Naive thymus-derived CD8-positive, alpha-beta T cell (primary cell): ENCODE results near the gene TSPAN2. TPM values are rescaled to one million over a fixed set of nuclear protein-coding genes. Genes with fewer than 3 reads are reported as not detected.
A peak's percentile ranks its signal among the peaks of the same experiment; 100 is the strongest.

ENCODE experiments used
- ATAC-seq, 2 donors: fragments of 150-1000 bp; cut with Tn5 transposase in 1 of 2; sonication (Bioruptor Pico), chemical (Tn5 transposase) in 1 of 2; 1 replicate in 1 of 2; 2 replicates in 1 of 2; pipeline ENCODE4 v1.10.0; 2021; ENCODE audit warnings: mild to moderate bottlenecking in 2 of 2, moderate library complexity in 2 of 2
- POLR2A ChIA-PET: fragments of 350-600 bp; sonication (Branson Sonifier 250); formaldehyde crosslinking; loops from one replicate; lab custom pipeline; 2021; ENCODE audit warnings: antibody characterized with exemption; lab: Charles Lee
- DNase-seq, 10 donors: peaks; one replicate each; pipeline versions ENCODE4 v3.0.0 to v3.0.0-alpha.2; 2020 to 2022
- H3K27ac Mint-ChIP-seq, 10 donors: one replicate each; pipeline ENCODE4 v1.8.0; 2020 to 2022; ENCODE audit warnings: mild to moderate bottlenecking in 10 of 10, mixed read lengths in 10 of 10, moderate library complexity in 4 of 10, inconsistent platforms in 1 of 10
- H3K27me3 Mint-ChIP-seq, 5 donors: one replicate each; pipeline ENCODE4 v1.8.0; 2021 to 2022; ENCODE audit warnings: mixed read lengths in 5 of 5
- H3K36me3 Mint-ChIP-seq, 3 donors: one replicate each; pipeline ENCODE4 v1.8.0; 2020 to 2022; ENCODE audit warnings: mixed read lengths in 3 of 3, mild to moderate bottlenecking in 2 of 3, inconsistent platforms in 1 of 3
- H3K4me1 Mint-ChIP-seq, 4 donors: one replicate each; pipeline ENCODE4 v1.8.0; 2021 to 2022; ENCODE audit warnings: mixed read lengths in 4 of 4
- H3K4me3 Mint-ChIP-seq, 10 donors: one replicate each; pipeline ENCODE4 v1.8.0; 2020 to 2022; ENCODE audit warnings: mild to moderate bottlenecking in 10 of 10, mixed read lengths in 10 of 10, moderate library complexity in 6 of 10, inconsistent platforms in 1 of 10
- H3K9me3 Mint-ChIP-seq, 9 donors: one replicate each; pipeline ENCODE4 v1.8.0; 2020 to 2022; ENCODE audit warnings: mixed read lengths in 9 of 9, mild to moderate bottlenecking in 3 of 9, inconsistent platforms in 1 of 9, moderate library complexity in 1 of 9
- polyA plus RNA-seq, 3 donors: library from polyadenylated mRNA; unstranded; fragments of 300-500 nt; fragmentation: Illumina TruSeq; gene quantifications; one replicate each; pipeline ENCODE4 v1.2.3, GENCODE V29; 2021
- total RNA-seq, 8 experiments: library from RNA in 2 of 8; stranded (reverse) in 2 of 8; gene quantifications; one replicate each; pipeline ENCODE4 v1.2.3 and lab custom pipeline; 2021 to 2026

Gene TSPAN2
- total and polyA plus RNA-seq, 5 experiments from 2014 or later = 0.68 to 16.3 (median 0.92) TPM

DNA sequence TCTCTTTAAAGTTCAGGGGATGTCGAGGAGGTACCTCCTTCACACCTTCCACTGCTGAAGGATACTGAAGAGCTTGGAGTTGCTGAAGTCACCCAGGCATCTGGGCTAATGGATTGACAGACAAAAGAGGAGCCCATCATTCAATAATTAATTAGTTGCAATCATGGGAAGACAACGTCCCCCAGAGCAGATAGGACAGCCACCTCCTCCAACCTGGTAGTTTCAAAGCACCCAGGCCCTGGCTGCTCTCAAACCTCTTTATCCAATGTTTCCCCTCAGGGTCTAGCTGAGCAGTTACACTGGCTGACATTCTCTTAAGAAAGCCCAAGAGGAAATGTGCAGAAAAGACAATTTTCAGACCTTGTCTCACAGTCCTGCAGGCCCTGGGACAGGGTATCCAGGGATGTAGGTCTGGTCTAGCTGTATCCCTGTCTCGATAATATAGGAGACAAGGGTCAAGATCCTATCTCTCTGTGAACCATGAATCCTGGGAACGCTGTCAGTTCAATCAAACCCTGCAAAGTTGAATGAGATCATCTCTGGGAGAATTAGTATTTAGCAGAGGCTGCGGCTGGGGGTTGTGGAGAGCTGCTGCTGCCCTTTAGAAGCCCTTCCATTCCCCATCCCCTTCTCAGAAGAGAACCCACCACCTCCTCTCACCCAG lies 1.1 kb downstream of the TSPAN2 start:
- H3K27ac Mint-ChIP-seq = peak overlapping the region; percentile 53 to 93 (median 84)

GRCh38 chr1:115086176-115086830 lies 3.0 kb downstream of the TSPAN2 start:
- ATAC-seq = no peak
- POLR2A ChIA-PET = interaction anchor here (1.1 kb wide), 1 partner anchor 13 kb away, joined by 3 read pairs; no protein-coding TSS in a partner anchor
- H3K36me3 Mint-ChIP-seq = no peaks in the 10 kb centered on the region
- H3K9me3 Mint-ChIP-seq = peaks cover 0 to 2% (median 0%) of the 10 kb centered on the region in 9 donors
- no peaks in the 10 kb centered on the region for H3K27me3 Mint-ChIP-seq
- peak overlapping the region in 3 of 10 donors; percentile 6 to 75 (median 42) for H3K27ac Mint-ChIP-seq
- peak overlapping the region in 2 of 10 donors; percentile 60 to 70 for H3K4me3 Mint-ChIP-seq
- no peak for DNase-seq
- peaks cover 16 to 44% (median 35%) of the 10 kb centered on the region in 4 donors for H3K4me1 Mint-ChIP-seq

More for the DNA sequence above, 1.1 kb downstream of the TSPAN2 start:
- no peaks in the 10 kb centered on the region for H3K27me3 Mint-ChIP-seq
- POLR2A ChIA-PET = no interaction called here
- peaks cover 0 to 2% (median 0%) of the 10 kb centered on the region in 9 donors for H3K9me3 Mint-ChIP-seq
- H3K4me3 Mint-ChIP-seq = peak overlapping the region; percentile 72 to 87 (median 81)
- no peak for DNase-seq
- peaks cover 19 to 54% (median 39%) of the 10 kb centered on the region in 4 donors for H3K4me1 Mint-ChIP-seq
- H3K36me3 Mint-ChIP-seq = no peaks in the 10 kb centered on the region
- no peak for ATAC-seq

- peaks cover 0 to 2% (median 0%) of the 10 kb centered on the region in 9 donors for H3K9me3 Mint-ChIP-seq
- no peaks in the 10 kb centered on the region for H3K36me3 Mint-ChIP-seq
- H3K4me3 Mint-ChIP-seq = no peak overlapping the region
- H3K27me3 Mint-ChIP-seq = no peaks in the 10 kb centered on the region
- H3K4me1 Mint-ChIP-seq = peaks cover 12 to 33% (median 26%) of the 10 kb centered on the region in 4 donors
- POLR2A ChIA-PET = no interaction called here
- ATAC-seq (peak in 1 of 2 donors; percentile 9), DNase-seq (no peak)
- peak overlapping the region in 5 of 10 donors; percentile 31 to 64 (median 60) for H3K27ac Mint-ChIP-seq
These were observed 4.3 kb downstream of the TSPAN2 start for GRCh38 chr1:115084902-115085511.

DNA sequence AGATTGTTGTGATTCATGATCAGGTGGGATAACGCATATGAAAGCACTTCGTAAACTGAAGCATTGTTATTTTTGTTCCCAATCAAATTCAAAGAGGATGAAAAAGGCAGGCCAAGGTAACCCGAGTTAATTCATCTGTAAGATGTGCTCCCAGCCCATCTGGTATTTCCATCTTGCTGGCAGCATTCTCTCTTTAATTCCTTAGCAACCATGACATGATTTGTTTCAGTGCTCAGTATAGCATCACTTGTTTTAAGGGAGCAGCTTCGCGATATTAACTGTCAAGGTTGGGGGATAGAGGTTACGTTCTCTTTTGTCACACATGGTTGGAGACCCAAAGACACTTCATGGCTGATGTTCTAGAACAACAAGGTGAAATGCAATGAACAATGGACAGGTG lies 6.4 kb downstream of the TSPAN2 start:
- H3K4me1 Mint-ChIP-seq = peaks cover 8 to 19% (median 16%) of the 10 kb centered on the region in 4 donors
- H3K4me3 Mint-ChIP-seq = no peak overlapping the region
- no peaks in the 10 kb centered on the region for H3K36me3 Mint-ChIP-seq
- POLR2A ChIA-PET = interaction anchor here (0.9 kb wide), 1 partner anchor 18 kb away, joined by 3 read pairs; no protein-coding TSS in a partner anchor
- H3K9me3 Mint-ChIP-seq = no peaks in the 10 kb centered on the region
- DNase-seq = no peak
- H3K27me3 Mint-ChIP-seq = no peaks in the 10 kb centered on the region
- no peak overlapping the region for H3K27ac Mint-ChIP-seq
- no peak for ATAC-seq

GRCh38 chr1:115078708-115079107 lies 10.6 kb downstream of the TSPAN2 start:
- no peak for ATAC-seq
- no peak overlapping the region for H3K27ac Mint-ChIP-seq
- H3K27me3 Mint-ChIP-seq = peaks cover 0 to 12% (median 0%) of the 10 kb centered on the region in 5 donors
- POLR2A ChIA-PET = no interaction called here
- no peak overlapping the region for H3K4me3 Mint-ChIP-seq
- no peak for DNase-seq
- H3K36me3 Mint-ChIP-seq = no peaks in the 10 kb centered on the region
- no peaks in the 10 kb centered on the region for H3K9me3 Mint-ChIP-seq
- H3K4me1 Mint-ChIP-seq = peaks cover 1 to 11% (median 6%) of the 10 kb centered on the region in 4 donors

- DNase-seq = no peak
- H3K9me3 Mint-ChIP-seq = no peaks in the 10 kb centered on the region
- H3K27me3 Mint-ChIP-seq = peaks cover 0 to 12% (median 0%) of the 10 kb centered on the region in 5 donors
- POLR2A ChIA-PET = no interaction called here
- no peak overlapping the region for H3K27ac Mint-ChIP-seq
- peaks cover 6 to 11% (median 6%) of the 10 kb centered on the region in 4 donors for H3K4me1 Mint-ChIP-seq
- no peaks in the 10 kb centered on the region for H3K36me3 Mint-ChIP-seq
- H3K4me3 Mint-ChIP-seq = no peak overlapping the region
- no peak for ATAC-seq
These were observed 11.3 kb downstream of the TSPAN2 start for GRCh38 chr1:115077984-115078330.

- POLR2A ChIA-PET = no interaction called here
- H3K4me1 Mint-ChIP-seq = peaks cover 5 to 12% (median 11%) of the 10 kb centered on the region in 4 donors
- no peak overlapping the region for H3K27ac Mint-ChIP-seq
- no peaks in the 10 kb centered on the region for H3K36me3 Mint-ChIP-seq
- DNase-seq = no peak
- H3K4me3 Mint-ChIP-seq = no peak overlapping the region
- no peak for ATAC-seq
- peaks cover 0 to 12% (median 0%) of the 10 kb centered on the region in 5 donors for H3K27me3 Mint-ChIP-seq
- H3K9me3 Mint-ChIP-seq = no peaks in the 10 kb centered on the region
These were observed 11.9 kb downstream of the TSPAN2 start for GRCh38 chr1:115077286-115077983.

GRCh38 chr1:115076384-115076915 lies 12.9 kb downstream of the TSPAN2 start:
- Mint-ChIP-seq H3K27ac (peak overlapping the region in 2 of 10 donors; percentile 34 to 68), H3K4me3 (no peak overlapping the region), H3K27me3 (peaks cover 0 to 12% (median 0%) of the 10 kb centered on the region in 5 donors), H3K36me3 (no peaks in the 10 kb centered on the region), H3K9me3 (no peaks in the 10 kb centered on the region), H3K4me1 (peaks cover 8 to 22% (median 20%) of the 10 kb centered on the region in 4 donors)
- DNase-seq (no peak), ATAC-seq (no peak)
- POLR2A ChIA-PET = no interaction called here

- H3K27ac Mint-ChIP-seq = no peak overlapping the region
- no peak for DNase-seq
- peaks cover 0 to 12% (median 0%) of the 10 kb centered on the region in 5 donors for H3K27me3 Mint-ChIP-seq
- peaks cover 13 to 36% (median 31%) of the 10 kb centered on the region in 4 donors for H3K4me1 Mint-ChIP-seq
- no peaks in the 10 kb centered on the region for H3K36me3 Mint-ChIP-seq
- POLR2A ChIA-PET = interaction anchor here (0.7 kb wide), 1 partner anchor 65 kb away, joined by 7 read pairs; no protein-coding TSS in a partner anchor
- H3K9me3 Mint-ChIP-seq = no peaks in the 10 kb centered on the region
- H3K4me3 Mint-ChIP-seq = no peak overlapping the region
- ATAC-seq = no peak
These were observed 14.3 kb downstream of the TSPAN2 start for GRCh38 chr1:115074839-115075534.

GRCh38 chr1:115073298-115074087 lies 15.8 kb downstream of the TSPAN2 start:
- Mint-ChIP-seq H3K36me3 (no peaks in the 10 kb centered on the region), H3K27ac (peak overlapping the region in 2 of 10 donors; percentile 23 to 36), H3K9me3 (no peaks in the 10 kb centered on the region), H3K27me3 (peaks cover 0 to 12% (median 0%) of the 10 kb centered on the region in 5 donors), H3K4me3 (no peak overlapping the region), H3K4me1 (peaks cover 16 to 47% (median 37%) of the 10 kb centered on the region in 4 donors)
- POLR2A ChIA-PET = no interaction called here
- DNase-seq = no peak
- no peak for ATAC-seq
